ENCODE data around the gene DLX3. TPM values are rescaled to one million over a fixed set of nuclear protein-coding genes. Genes with fewer than 3 reads are reported as not detected.

DLX3 gene
- polyA plus RNA-seq, 3 donors = not detected

DNA sequence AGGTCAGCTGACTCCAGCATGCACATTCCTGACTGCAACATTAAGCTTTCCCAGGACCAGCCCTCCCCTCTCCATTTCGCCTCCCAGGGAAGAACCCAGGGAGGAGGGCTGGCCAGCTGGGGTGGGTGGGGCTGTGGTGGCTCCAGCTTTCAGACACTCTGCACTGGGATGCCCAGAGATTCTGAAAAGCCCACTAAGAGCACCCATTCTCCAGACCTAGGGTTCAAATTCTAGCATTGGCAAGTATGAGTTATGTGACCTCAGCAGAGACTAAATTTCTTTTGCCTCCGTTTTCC is 7.8 kb downstream of the DLX3 start:
- Histone ChIP-seq H3K4me2 (replicated peaks; ENCODE audit: extremely low read depth, low read length, poor library complexity, severe bottlenecking) (no peak overlapping the region), H3K9ac (ENCODE audit: insufficient read depth, low read length, poor library complexity, severe bottlenecking) (no peak overlapping the region), H2AFZ (ENCODE audit: insufficient read depth, low read depth, low read length, poor library complexity, severe bottlenecking) (no peak overlapping the region), H3K79me2 (ENCODE audit: insufficient read depth, low read length) (no peaks in the 10 kb centered on the region), H3K27ac (ENCODE audit: low read depth in 1 of 2, low read length in 2 of 2) (no peak overlapping the region), H4K20me1 (ENCODE audit: insufficient read depth, low read length) (no peaks in the 10 kb centered on the region), H3K4me1 (ENCODE audit: control insufficient read depth in 1 of 2, insufficient read depth in 2 of 2, low read length in 2 of 2) (peaks cover 0 to 4% of the 10 kb centered on the region in 2 donors), H3K4me3 (replicated peaks in 1 of 3; ENCODE audit: low read depth in 2 of 3, low read length in 3 of 3) (no peak overlapping the region), H3K9me3 (replicated peaks in 1 of 2; ENCODE audit: control insufficient read depth in 1 of 2, insufficient read depth in 1 of 2, low read length in 2 of 2) (peaks cover 0 to under 1% of the 10 kb centered on the region in 2 donors), H3K36me3 (replicated peaks in 1 of 2; ENCODE audit: control insufficient read depth in 1 of 2, insufficient read depth in 2 of 2, low read length in 2 of 2) (no peaks in the 10 kb centered on the region), H3K27me3 (ENCODE audit: control insufficient read depth in 2 of 2, insufficient read depth in 2 of 2, low read length in 2 of 2) (peaks cover 11 to 69% of the 10 kb centered on the region in 2 donors)
- peaks cover 3% of the 10 kb centered on the region for H3K4me1 Mint-ChIP-seq
- TF ChIP-seq, protein P1, sequence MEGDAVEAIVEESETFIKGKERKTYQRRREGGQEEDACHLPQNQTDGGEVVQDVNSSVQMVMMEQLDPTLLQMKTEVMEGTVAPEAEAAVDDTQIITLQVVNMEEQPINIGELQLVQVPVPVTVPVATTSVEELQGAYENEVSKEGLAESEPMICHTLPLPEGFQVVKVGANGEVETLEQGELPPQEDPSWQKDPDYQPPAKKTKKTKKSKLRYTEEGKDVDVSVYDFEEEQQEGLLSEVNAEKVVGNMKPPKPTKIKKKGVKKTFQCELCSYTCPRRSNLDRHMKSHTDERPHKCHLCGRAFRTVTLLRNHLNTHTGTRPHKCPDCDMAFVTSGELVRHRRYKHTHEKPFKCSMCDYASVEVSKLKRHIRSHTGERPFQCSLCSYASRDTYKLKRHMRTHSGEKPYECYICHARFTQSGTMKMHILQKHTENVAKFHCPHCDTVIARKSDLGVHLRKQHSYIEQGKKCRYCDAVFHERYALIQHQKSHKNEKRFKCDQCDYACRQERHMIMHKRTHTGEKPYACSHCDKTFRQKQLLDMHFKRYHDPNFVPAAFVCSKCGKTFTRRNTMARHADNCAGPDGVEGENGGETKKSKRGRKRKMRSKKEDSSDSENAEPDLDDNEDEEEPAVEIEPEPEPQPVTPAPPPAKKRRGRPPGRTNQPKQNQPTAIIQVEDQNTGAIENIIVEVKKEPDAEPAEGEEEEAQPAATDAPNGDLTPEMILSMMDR (IDR thresholded peaks at IDR 0.05) = no peak
- intact Hi-C loops (cut with micrococcal nuclease) = no loop called here
- H3K27ac Mint-ChIP-seq = no peak overlapping the region
- peaks cover 0 to 2% of the 10 kb centered on the region in 2 donors for H3K36me3 Mint-ChIP-seq
- peak overlapping the region in 1 of 2 donors; percentile 35 for H3K4me3 Mint-ChIP-seq
- DNase-seq = no peak
- no CpG with 5 or more reads among the region's 2 CpGs for WGBS (ENCODE audit: insufficient coverage)
- peaks cover 67 to 94% (median 80%) of the 10 kb centered on the region in 3 donors for H3K27me3 Mint-ChIP-seq (ENCODE audit: low read depth in 3 of 3)
- peaks cover 0 to 11% (median 2%) of the 10 kb centered on the region in 7 donors for H3K9me3 Mint-ChIP-seq

DNA sequence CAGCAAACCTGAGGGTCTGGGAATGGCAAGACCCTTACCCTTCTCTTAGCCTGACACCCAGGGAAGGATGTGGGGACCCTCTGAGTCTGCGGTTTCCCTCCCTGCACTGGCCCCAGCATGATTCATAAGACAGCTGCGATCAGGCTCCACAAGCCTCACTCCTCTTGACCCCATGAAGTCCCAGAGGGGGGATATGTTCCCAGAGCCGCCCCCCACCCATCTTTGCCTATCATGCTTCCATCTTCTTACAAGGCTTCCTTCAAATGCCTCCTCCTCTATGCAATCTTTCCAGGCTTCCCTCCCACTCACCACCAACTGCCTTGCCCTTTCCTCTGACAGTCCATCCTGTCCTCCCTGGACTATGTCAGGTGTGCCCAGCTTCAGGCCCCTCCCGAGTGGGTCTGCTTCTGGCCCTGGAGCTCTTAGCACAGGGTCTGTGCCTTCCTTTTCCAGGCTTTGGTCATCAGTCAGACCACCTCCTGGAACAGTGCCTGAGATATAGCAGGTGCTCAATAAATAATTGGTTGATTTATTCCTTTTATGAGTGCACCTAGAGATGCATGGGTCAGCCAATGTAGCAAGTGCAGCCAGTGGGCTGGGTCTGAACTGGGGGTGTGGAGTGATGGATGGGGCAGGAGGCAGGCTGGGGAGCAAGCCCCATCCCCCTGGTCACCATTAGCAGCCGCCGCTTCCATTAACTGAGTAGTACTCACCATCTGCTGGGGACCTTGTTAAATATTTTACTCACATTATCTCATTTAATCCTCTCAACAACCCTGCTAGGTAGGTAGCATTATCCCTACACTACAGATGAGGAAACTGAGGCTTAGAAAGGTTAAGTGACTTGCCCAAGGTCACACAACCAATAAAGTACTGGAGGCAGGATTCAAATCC is 8.4 kb downstream of the DLX3 start:
- H3K4me1 Mint-ChIP-seq = peaks cover 3% of the 10 kb centered on the region
- peaks cover 0 to 11% (median 2%) of the 10 kb centered on the region in 7 donors for H3K9me3 Mint-ChIP-seq
- no peaks in the 10 kb centered on the region for H3K36me3 Mint-ChIP-seq
- H3K27me3 Mint-ChIP-seq (ENCODE audit: low read depth in 3 of 3) = peaks cover 67 to 94% (median 80%) of the 10 kb centered on the region in 3 donors
- H3K27ac Mint-ChIP-seq = no peak overlapping the region
- H3K9me3 ChIP-seq (replicated peaks in 1 of 2; ENCODE audit: control insufficient read depth in 1 of 2, insufficient read depth in 1 of 2, low read length in 2 of 2) = no peaks in the 10 kb centered on the region
- peaks cover 6 to 63% of the 10 kb centered on the region in 2 donors for H3K27me3 ChIP-seq (ENCODE audit: control insufficient read depth in 2 of 2, insufficient read depth in 2 of 2, low read length in 2 of 2)
- no peaks in the 10 kb centered on the region for H3K79me2 ChIP-seq (ENCODE audit: insufficient read depth, low read length)
- H4K20me1 ChIP-seq (ENCODE audit: insufficient read depth, low read length) = no peaks in the 10 kb centered on the region
- no peak overlapping the region for H3K4me3 ChIP-seq (replicated peaks in 1 of 3; ENCODE audit: low read depth in 2 of 3, low read length in 3 of 3)
- H2AFZ ChIP-seq (ENCODE audit: insufficient read depth, low read depth, low read length, poor library complexity, severe bottlenecking) = no peak overlapping the region
- H3K4me2 ChIP-seq (replicated peaks; ENCODE audit: extremely low read depth, low read length, poor library complexity, severe bottlenecking) = no peak overlapping the region
- no peak overlapping the region for H3K9ac ChIP-seq (ENCODE audit: insufficient read depth, low read length, poor library complexity, severe bottlenecking)
- WGBS (ENCODE audit: insufficient coverage) = 66% methylated on average over 5 of the region's 6 CpGs
- H3K36me3 ChIP-seq (replicated peaks in 1 of 2; ENCODE audit: control insufficient read depth in 1 of 2, insufficient read depth in 2 of 2, low read length in 2 of 2) = no peaks in the 10 kb centered on the region
- intact Hi-C loops (cut with micrococcal nuclease) = no loop called here
- DNase-seq = no peak
- TF ChIP-seq, protein P1 (IDR thresholded peaks at IDR 0.05) = no peak
- peak overlapping the region in 1 of 2 donors; percentile 73 for H3K4me3 Mint-ChIP-seq
- H3K4me1 ChIP-seq (ENCODE audit: control insufficient read depth in 1 of 2, insufficient read depth in 2 of 2, low read length in 2 of 2) = peaks cover 0 to 4% of the 10 kb centered on the region in 2 donors
- no peak overlapping the region for H3K27ac ChIP-seq (ENCODE audit: low read depth in 1 of 2, low read length in 2 of 2)
